Measurements from ENCODE around the gene SZRD1. TPM values are rescaled to one million over a fixed set of nuclear protein-coding genes. Genes with fewer than 3 reads are reported as not detected.

SZRD1 gene
- total RNA-seq, 4 donors from 2014 or later: 73.1 to 80.5 (median 77.7) TPM

DNA sequence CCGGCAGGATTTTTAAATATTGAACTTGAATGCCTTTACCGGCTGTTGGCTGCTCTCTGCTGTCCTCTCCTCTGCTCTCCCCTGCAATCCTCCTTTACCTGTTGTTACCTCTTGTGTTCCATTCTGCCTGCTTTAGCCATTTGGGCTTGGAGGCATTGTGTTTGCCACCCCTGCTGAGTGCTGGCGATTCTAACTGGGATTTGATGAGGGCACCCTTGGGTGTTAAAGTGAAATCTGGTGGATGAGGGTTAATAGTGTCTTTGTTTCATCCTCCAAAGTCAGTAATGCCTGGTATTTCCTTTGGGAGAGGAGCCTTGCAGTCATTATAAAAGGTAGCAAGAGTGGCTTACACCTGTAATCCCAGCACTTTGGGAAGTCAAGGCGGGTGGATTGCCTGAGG is 9.9 kb downstream of the SZRD1 start:
- no peak for TF ChIP-seq CTCF (IDR thresholded peaks at IDR 0.05)
- DNase-seq (ENCODE audit: low spot score): no peak
- no peak for ATAC-seq (ENCODE audit: low FRiP score)

- DNase-seq (ENCODE audit: low spot score) (no peak), ATAC-seq (ENCODE audit: low FRiP score) (no peak)
- TF ChIP-seq CTCF (IDR thresholded peaks at IDR 0.05): no peak
Observed at GRCh38 chr1:16378443-16378842, 11.4 kb downstream of the SZRD1 start.

DNA sequence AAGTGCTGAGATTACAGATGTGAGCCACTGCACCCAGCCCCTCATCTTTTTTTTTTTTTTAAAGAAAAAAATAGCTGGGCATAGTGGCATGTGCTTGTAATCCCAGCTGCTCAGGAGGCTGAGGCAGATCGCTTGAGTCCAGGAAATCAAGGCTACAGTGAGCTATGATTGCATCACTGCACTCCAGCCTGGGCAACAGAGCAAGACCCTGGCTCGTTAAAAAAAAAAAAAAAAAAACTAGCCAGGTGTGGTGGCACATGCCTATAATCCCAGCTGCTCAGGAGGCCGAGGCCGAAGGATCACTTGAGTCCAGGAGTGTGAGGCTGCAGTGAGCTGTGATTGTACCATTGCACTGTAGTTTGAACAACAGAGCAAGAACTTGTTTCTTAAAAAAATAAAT is 13.8 kb downstream of the SZRD1 start:
- ATAC-seq (ENCODE audit: low FRiP score) (no peak), DNase-seq (ENCODE audit: low spot score) (no peak)
- TF ChIP-seq CTCF (IDR thresholded peaks at IDR 0.05): no peak

GRCh38 chr1:16383888-16384287 is 16.8 kb downstream of the SZRD1 start:
- DNase-seq (ENCODE audit: low spot score): no peak
- TF ChIP-seq CTCF (IDR thresholded peaks at IDR 0.05): no peak
- ATAC-seq (ENCODE audit: low FRiP score): no peak

- no peak for TF ChIP-seq CTCF (IDR thresholded peaks at IDR 0.05)
- ATAC-seq (ENCODE audit: low FRiP score) (no peak), DNase-seq (ENCODE audit: low spot score) (no peak)
Observed at GRCh38 chr1:16385659-16386453, 18.8 kb downstream of the SZRD1 start.

GRCh38 chr1:16386454-16387113 is 19.5 kb downstream of the SZRD1 start:
- peak; percentile 63 for ATAC-seq (ENCODE audit: low FRiP score)
- DNase-seq (ENCODE audit: low spot score): no peak
- no peak for TF ChIP-seq CTCF (IDR thresholded peaks at IDR 0.05)
